OCI-LY7 (cell line): ENCODE results near the gene RPL32.

Experiments used
- EZH2phosphoT487 ChIP-seq: fragments of 200-600 bp; sonication (generic); IDR thresholded peaks from 2 replicates; pipeline ENCODE4 v1.6.1; 2018; ENCODE audit warnings: low read depth, borderline replicate concordance, mild to moderate bottlenecking, mixed run types, antibody characterized with exemption, low read length, moderate library complexity, mixed read lengths
- TF ChIP-seq, protein P1 (sequence below): fragments of 200-600 bp; sonication (generic); conservative IDR thresholded peaks from 2 replicates; pipeline ENCODE4 v1.5.1; 2014; ENCODE audit warnings: mild to moderate bottlenecking, antibody characterized with exemption, low read length, moderate library complexity, mixed read lengths

DNA sequence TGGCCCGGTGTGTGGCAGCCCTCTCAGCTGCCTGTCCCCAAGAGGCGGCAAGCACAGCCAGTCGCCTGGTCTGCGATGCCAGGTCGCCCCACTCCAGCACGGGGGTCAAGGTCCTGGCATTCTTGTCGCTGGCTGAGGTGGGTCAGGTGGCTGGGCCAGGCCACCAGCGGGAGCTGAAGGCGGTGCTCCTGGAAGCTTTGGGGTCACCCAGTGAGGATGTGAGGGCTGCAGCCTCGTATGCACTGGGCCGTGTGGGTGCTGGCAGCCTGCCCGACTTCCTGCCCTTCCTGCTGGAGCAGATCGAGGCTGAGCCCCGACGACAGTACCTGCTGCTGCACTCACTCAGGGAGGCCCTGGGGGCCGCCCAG lies 24.0 kb downstream of the RPL32 start:
- TF ChIP-seq, protein P1, sequence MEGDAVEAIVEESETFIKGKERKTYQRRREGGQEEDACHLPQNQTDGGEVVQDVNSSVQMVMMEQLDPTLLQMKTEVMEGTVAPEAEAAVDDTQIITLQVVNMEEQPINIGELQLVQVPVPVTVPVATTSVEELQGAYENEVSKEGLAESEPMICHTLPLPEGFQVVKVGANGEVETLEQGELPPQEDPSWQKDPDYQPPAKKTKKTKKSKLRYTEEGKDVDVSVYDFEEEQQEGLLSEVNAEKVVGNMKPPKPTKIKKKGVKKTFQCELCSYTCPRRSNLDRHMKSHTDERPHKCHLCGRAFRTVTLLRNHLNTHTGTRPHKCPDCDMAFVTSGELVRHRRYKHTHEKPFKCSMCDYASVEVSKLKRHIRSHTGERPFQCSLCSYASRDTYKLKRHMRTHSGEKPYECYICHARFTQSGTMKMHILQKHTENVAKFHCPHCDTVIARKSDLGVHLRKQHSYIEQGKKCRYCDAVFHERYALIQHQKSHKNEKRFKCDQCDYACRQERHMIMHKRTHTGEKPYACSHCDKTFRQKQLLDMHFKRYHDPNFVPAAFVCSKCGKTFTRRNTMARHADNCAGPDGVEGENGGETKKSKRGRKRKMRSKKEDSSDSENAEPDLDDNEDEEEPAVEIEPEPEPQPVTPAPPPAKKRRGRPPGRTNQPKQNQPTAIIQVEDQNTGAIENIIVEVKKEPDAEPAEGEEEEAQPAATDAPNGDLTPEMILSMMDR = no peak
- no peak for TF ChIP-seq EZH2phosphoT487
